Ovary (tissue), 3 donors: ENCODE measurements around the gene CDC42SE1.

Experiments
- EP300 ChIP-seq: sonication (generic); formaldehyde crosslinking; IDR thresholded peaks from one replicate; pipeline ENCODE4 v1.6.1; 2017; ENCODE audit warnings: antibody characterized with exemption
- TF ChIP-seq, protein P1 (sequence below), 3 donors: fragments of 450-650 bp in 2 of 3; fragments of 200-600 bp in 1 of 3; IDR thresholded peaks; one replicate each; pipeline versions ENCODE4 v1.5.1 to v1.8.0; 2016 to 2022; ENCODE audit warnings: antibody characterized with exemption in 3 of 3, mild to moderate bottlenecking in 1 of 3
- donor health status: DM: no; HTN: no; CAD: no.

DNA sequence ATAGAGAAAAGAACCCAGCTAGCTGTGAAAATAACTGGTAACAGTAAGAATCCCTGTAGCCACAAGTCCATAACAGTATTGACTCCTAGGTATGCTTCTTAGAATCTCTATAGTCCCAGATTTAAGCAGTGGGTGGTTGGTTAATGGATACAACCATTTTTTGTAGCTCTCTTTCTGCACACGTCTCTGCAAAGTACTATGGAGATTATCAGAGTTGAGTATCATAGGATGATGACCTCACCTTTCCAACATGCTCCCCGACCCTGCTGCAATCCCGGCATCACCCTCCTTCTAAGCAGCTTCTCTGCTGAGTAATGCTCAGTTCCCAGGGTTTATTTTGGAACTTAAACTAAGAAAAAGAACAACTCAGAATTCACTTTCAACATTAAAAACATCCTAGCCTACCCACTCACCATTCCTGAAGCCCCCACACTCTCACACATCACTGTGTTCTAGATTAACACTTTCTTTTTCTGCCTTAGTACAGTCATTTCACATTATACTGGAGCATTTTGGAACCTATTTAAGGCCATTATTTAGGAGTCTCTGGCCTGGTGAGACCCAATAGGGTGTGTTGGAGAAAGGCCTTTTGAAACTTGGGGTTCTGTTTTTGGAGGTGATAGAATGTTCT, 3.4 kb upstream of the CDC42SE1 start:
- TF ChIP-seq, protein P1, sequence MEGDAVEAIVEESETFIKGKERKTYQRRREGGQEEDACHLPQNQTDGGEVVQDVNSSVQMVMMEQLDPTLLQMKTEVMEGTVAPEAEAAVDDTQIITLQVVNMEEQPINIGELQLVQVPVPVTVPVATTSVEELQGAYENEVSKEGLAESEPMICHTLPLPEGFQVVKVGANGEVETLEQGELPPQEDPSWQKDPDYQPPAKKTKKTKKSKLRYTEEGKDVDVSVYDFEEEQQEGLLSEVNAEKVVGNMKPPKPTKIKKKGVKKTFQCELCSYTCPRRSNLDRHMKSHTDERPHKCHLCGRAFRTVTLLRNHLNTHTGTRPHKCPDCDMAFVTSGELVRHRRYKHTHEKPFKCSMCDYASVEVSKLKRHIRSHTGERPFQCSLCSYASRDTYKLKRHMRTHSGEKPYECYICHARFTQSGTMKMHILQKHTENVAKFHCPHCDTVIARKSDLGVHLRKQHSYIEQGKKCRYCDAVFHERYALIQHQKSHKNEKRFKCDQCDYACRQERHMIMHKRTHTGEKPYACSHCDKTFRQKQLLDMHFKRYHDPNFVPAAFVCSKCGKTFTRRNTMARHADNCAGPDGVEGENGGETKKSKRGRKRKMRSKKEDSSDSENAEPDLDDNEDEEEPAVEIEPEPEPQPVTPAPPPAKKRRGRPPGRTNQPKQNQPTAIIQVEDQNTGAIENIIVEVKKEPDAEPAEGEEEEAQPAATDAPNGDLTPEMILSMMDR (IDR thresholded peaks at IDR 0.05): no peak
- TF ChIP-seq EP300: no peak
